NCI-H187 (cell line): ENCODE results near the gene TPSB2.
"Not testable (repeated sequence)": the region's sequence is repeated elsewhere in the genome, so short reads cannot be mapped to it uniquely, and the experiment has no call there.

Experiments used
- DNase-seq, 2 experiments: peaks; one replicate each; lab custom pipeline; 2025; lab: John Stamatoyannopoulos, UW

TPSB2 gene

GRCh38 chr16:1240436-1240835 is 10.5 kb upstream of the TPSB2 start, which contains the start of gene TPSAB1:
Gene TPSAB1, plus strand, starts transcription at chr16:1240705. Its CDS starts 234 bp downstream, at chr16:1240939.
- DNase-seq, result not testable (repeated sequence)

GRCh38 chr16:1239575-1239974 is 9.6 kb upstream of the TPSB2 start:
- not testable (repeated sequence) for DNase-seq

GRCh38 chr16:1238909-1239308 is 8.9 kb upstream of the TPSB2 start:
- DNase-seq, result not testable (repeated sequence)

GRCh38 chr16:1237990-1238389 is 8.0 kb upstream of the TPSB2 start:
- no peak for DNase-seq

GRCh38 chr16:1236659-1237058 is 6.7 kb upstream of the TPSB2 start:
- not testable (repeated sequence) for DNase-seq

- not testable (repeated sequence) for DNase-seq
Observed at GRCh38 chr16:1232049-1232748, 2.2 kb upstream of the TPSB2 start.

- not testable (repeated sequence) for DNase-seq
Observed at GRCh38 chr16:1231301-1231700, 1.3 kb upstream of the TPSB2 start.

- DNase-seq, result not testable (repeated sequence)
Observed at GRCh38 chr16:1230471-1231212, 658 bp upstream of the TPSB2 start.

GRCh38 chr16:1229476-1229875 is 508 bp downstream of the TPSB2 start:
- DNase-seq, result not testable (repeated sequence)

- not testable (repeated sequence) for DNase-seq
Observed at GRCh38 chr16:1228227-1228626, 1.8 kb downstream of the TPSB2 start.

- not testable (repeated sequence) for DNase-seq
Observed at GRCh38 chr16:1226692-1227091, 3.3 kb downstream of the TPSB2 start.

- not testable (repeated sequence) for DNase-seq
Observed at GRCh38 chr16:1225728-1226311, 4.2 kb downstream of the TPSB2 start.

- DNase-seq, result no peak
Observed at GRCh38 chr16:1225051-1225451, 4.9 kb downstream of the TPSB2 start, which contains the start of gene TPSG1. Gene TPSG1, minus strand, starts transcription at chr16:1225268. Its CDS starts 16 bp downstream, at chr16:1225252.

GRCh38 chr16:1224558-1224957 is 5.4 kb downstream of the TPSB2 start:
- no peak for DNase-seq

GRCh38 chr16:1223355-1224214 is 6.4 kb downstream of the TPSB2 start:
- no peak for DNase-seq

- DNase-seq, result no peak
Observed at GRCh38 chr16:1222553-1223354, 7.2 kb downstream of the TPSB2 start.

- DNase-seq, result no peak
Observed at GRCh38 chr16:1221628-1222552, 8.1 kb downstream of the TPSB2 start.

- no peak for DNase-seq
Observed at GRCh38 chr16:1220841-1221627, 8.9 kb downstream of the TPSB2 start.
